Ovary (tissue), 3 donors: Measurements from ENCODE around the gene TMOD3.

ENCODE experiments used
- CTCF ChIP-seq, 3 donors: fragments of 450-650 bp in 2 of 3; fragments of 200-600 bp in 1 of 3; IDR thresholded peaks; one replicate each; pipeline versions ENCODE4 v1.5.1 to v1.8.0; 2016 to 2022; ENCODE audit warnings: antibody characterized with exemption in 3 of 3, mild to moderate bottlenecking in 1 of 3
- EP300 ChIP-seq: sonication (generic); formaldehyde crosslinking; IDR thresholded peaks from one replicate; pipeline ENCODE4 v1.6.1; 2017; ENCODE audit warnings: antibody characterized with exemption
- donor health status: DM: no; HTN: no; CAD: no.

DNA sequence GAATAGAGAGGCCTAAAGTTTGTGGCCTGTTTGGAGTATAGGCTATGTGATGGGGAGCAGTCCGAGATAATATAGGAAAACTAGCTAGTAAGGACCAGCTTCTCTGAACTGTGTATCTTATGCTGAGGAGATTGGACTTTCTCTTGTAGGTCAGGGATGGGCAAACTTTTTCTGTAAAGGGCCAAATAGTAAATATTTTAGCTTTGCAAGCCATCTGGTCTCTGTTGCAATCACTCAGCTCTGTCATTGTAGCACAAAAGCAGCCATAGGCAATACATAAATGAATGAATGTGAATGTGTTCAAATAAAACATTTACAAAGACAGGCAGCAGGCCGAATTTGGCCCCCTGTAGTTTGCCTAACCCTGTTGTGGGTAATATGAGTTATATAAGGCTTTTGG, 24.5 kb downstream of the TMOD3 start:
- TF ChIP-seq CTCF (IDR thresholded peaks at IDR 0.05) (no peak), EP300 (no peak)
